Liver (tissue), 9 donors: Measurements from ENCODE around the gene EHMT1. TPM values are rescaled to one million over a fixed set of nuclear protein-coding genes. Genes with fewer than 3 reads are reported as not detected.

Source experiments
- DNase-seq: peaks from one replicate; pipeline ENCODE4 v3.0.0-alpha.2; 2017; ENCODE audit warnings: low spot score
- H3K27ac ChIP-seq, 2 donors: one replicate each; pipeline ENCODE4 v1.7.0; 2013; ENCODE audit warnings: inconsistent platforms in 2 of 2, low read length in 2 of 2, control low read depth in 1 of 2, low read depth in 1 of 2, mild to moderate bottlenecking in 1 of 2
- H3K27me3 ChIP-seq, 4 donors: one replicate each; pipeline versions ENCODE4 v1.6.1 to v1.7.0; 2013; ENCODE audit warnings: low read length in 3 of 4, inconsistent platforms in 1 of 4, mild to moderate bottlenecking in 1 of 4, moderate library complexity in 1 of 4; ENCODE audit not compliant: control insufficient read depth in 4 of 4, insufficient read depth in 4 of 4
- H3K36me3 ChIP-seq, 4 donors: one replicate each; pipeline versions ENCODE4 v1.6.1 to v1.7.0; 2013; ENCODE audit warnings: low read length in 3 of 4, mild to moderate bottlenecking in 3 of 4, low read depth in 1 of 4, moderate library complexity in 1 of 4; ENCODE audit not compliant: control insufficient read depth in 4 of 4, insufficient read depth in 3 of 4
- H3K4me1 ChIP-seq, 4 donors: one replicate each; pipeline versions ENCODE4 v1.6.1 to v1.7.0; 2013; ENCODE audit warnings: low read length in 3 of 4, mild to moderate bottlenecking in 3 of 4, moderate library complexity in 1 of 4; ENCODE audit not compliant: control insufficient read depth in 4 of 4, insufficient read depth in 4 of 4
- H3K4me3 ChIP-seq, 3 donors: one replicate each; pipeline versions ENCODE4 v1.6.1 to v1.7.0; 2013; ENCODE audit warnings: low read length in 3 of 3, control low read depth in 1 of 3, low read depth in 1 of 3, mild to moderate bottlenecking in 1 of 3
- H3K9ac ChIP-seq, 2 donors: one replicate each; pipeline ENCODE4 v1.7.0; 2013; ENCODE audit warnings: low read length in 2 of 2, mild to moderate bottlenecking in 2 of 2, moderate library complexity in 2 of 2, control low read depth in 1 of 2, low read depth in 1 of 2
- H3K9me3 ChIP-seq, 4 donors: one replicate each; pipeline versions ENCODE4 v1.6.1 to v1.7.0; 2013; ENCODE audit warnings: low read length in 3 of 4; ENCODE audit not compliant: control insufficient read depth in 4 of 4
- ATF3 ChIP-seq: IDR thresholded peaks from 2 replicates; pipeline ENCODE4 v1.6.1; 2016; ENCODE audit warnings: antibody characterized with exemption
- CTCF ChIP-seq: fragments of 150-350 bp; IDR thresholded peaks from 2 replicates; pipeline ENCODE4 v1.5.1; 2017; ENCODE audit warnings: improper control_type of control experiment, low read depth, low read length; ENCODE audit not compliant: missing input control
- EGR1 ChIP-seq, 2 donors: IDR thresholded peaks; 2 replicates each; pipeline ENCODE4 v1.6.1; 2016 to 2018; ENCODE audit warnings: antibody characterized with exemption in 2 of 2, low read depth in 2 of 2
- FOXA1 ChIP-seq: IDR thresholded peaks from 2 replicates; pipeline ENCODE4 v1.6.1; 2016; ENCODE audit warnings: antibody characterized with exemption
- FOXA2 ChIP-seq: IDR thresholded peaks from 2 replicates; pipeline ENCODE4 v1.6.1; 2016; ENCODE audit warnings: antibody characterized with exemption
- GABPA ChIP-seq, 2 donors: IDR thresholded peaks in 1 of 2; conservative IDR thresholded peaks in 1 of 2; 2 replicates each; pipeline ENCODE4 v1.6.1; 2016; ENCODE audit warnings: antibody characterized with exemption in 2 of 2, mild to moderate bottlenecking in 1 of 2, moderate library complexity in 1 of 2
- HNF4A ChIP-seq, 2 donors: conservative IDR thresholded peaks; 2 replicates each; pipeline ENCODE4 v1.6.1; 2016; ENCODE audit warnings: antibody characterized with exemption in 2 of 2, mild to moderate bottlenecking in 2 of 2
- HNF4G ChIP-seq: IDR thresholded peaks from 2 replicates; pipeline ENCODE4 v1.6.1; 2016; ENCODE audit warnings: antibody characterized with exemption
- JUND ChIP-seq, 2 donors: IDR thresholded peaks; 2 replicates each; pipeline ENCODE4 v1.6.1; 2016; ENCODE audit warnings: antibody characterized with exemption in 2 of 2
- MAX ChIP-seq: IDR thresholded peaks from 2 replicates; pipeline ENCODE4 v1.6.1; 2016; ENCODE audit warnings: antibody characterized with exemption
- NR2F2 ChIP-seq: IDR thresholded peaks from 2 replicates; pipeline ENCODE4 v1.6.1; 2016; ENCODE audit warnings: antibody characterized with exemption
- RAD21 ChIP-seq, 2 donors: IDR thresholded peaks; 2 replicates each; pipeline ENCODE4 v1.6.1; 2016; ENCODE audit warnings: antibody characterized with exemption in 2 of 2, mild to moderate bottlenecking in 2 of 2
- REST ChIP-seq: IDR thresholded peaks from 2 replicates; pipeline ENCODE4 v1.6.1; 2016; ENCODE audit warnings: antibody characterized with exemption, mild to moderate bottlenecking
- RXRA ChIP-seq, 2 donors: IDR thresholded peaks; 2 replicates each; pipeline ENCODE4 v1.6.1; 2017 to 2018; ENCODE audit warnings: antibody characterized with exemption in 2 of 2, mild to moderate bottlenecking in 1 of 2
- SP1 ChIP-seq: IDR thresholded peaks from 2 replicates; pipeline ENCODE4 v1.6.1; 2018; ENCODE audit warnings: antibody characterized with exemption, mild to moderate bottlenecking
- TAF1 ChIP-seq: conservative IDR thresholded peaks from 2 replicates; pipeline ENCODE4 v1.6.1; 2016; ENCODE audit warnings: antibody characterized with exemption, mild to moderate bottlenecking
- YY1 ChIP-seq: IDR thresholded peaks from 2 replicates; pipeline ENCODE4 v1.6.1; 2016; ENCODE audit warnings: antibody characterized with exemption, mild to moderate bottlenecking
- ZBTB33 ChIP-seq: IDR thresholded peaks from 2 replicates; pipeline ENCODE4 v1.6.1; 2016; ENCODE audit warnings: antibody characterized with exemption
- WGBS: extraction: QIAGEN DNeasy Blood & Tissue Kit; methylation state at CpG from one replicate; pipeline ENCODE4 v1.1.7; 2013; 5-methylcytosine and 5-hydroxymethylcytosine counted together
- polyA plus RNA-seq, 2 donors: library from polyadenylated mRNA; stranded (reverse) in 1 of 2; unstranded in 1 of 2; fragments of 200-250 nt in 1 of 2; fragments of >200 nt in 1 of 2; fragmentation: Nextera tagmentation in 1 of 2; extraction: Ambion mirVana in 1 of 2; gene quantifications; one replicate each; pipeline versions ENCODE4 v1.2.1 to v1.2.3, GENCODE V29; 2013 to 2015
- total RNA-seq, 2 donors: library from RNA; depleted of rRNA; stranded (reverse); fragments of >200 nt; gene quantifications; one replicate each; pipeline ENCODE4 v1.2.3, GENCODE V29; 2014
- donor health status: healthy.
- donor health status: healthy.
- donor health status: healthy.
- donor health status: healthy.
- donor health status: healthy.

Gene EHMT1
- total and polyA plus RNA-seq, 4 donors = 16.1 to 48.2 (median 27.3) TPM

- TF ChIP-seq ATF3 (no peak), NR2F2 (no peak), RXRA (IDR thresholded peaks at IDR 0.05) (no peak), HNF4G (no peak), FOXA2 (no peak), GABPA (IDR thresholded peaks at IDR 0.05 in 1 of 2, conservative IDR thresholded peaks at IDR 0.05 in 1 of 2) (no peak), FOXA1 (no peak), SP1 (no peak)
These were observed 173.1 kb downstream of the EHMT1 start (continued) for GRCh38 chr9:137791947-137792346.

GRCh38 chr9:137793196-137793841, 174.5 kb downstream of the EHMT1 start:
- H3K4me3 ChIP-seq = no peak overlapping the region
- H3K9me3 ChIP-seq = no peaks in the 10 kb centered on the region
- no peaks in the 10 kb centered on the region for H3K27me3 ChIP-seq
- DNase-seq = no peak
- WGBS = 88% methylated on average over 13 of the region's 13 CpGs
- peaks cover 10 to 47% (median 17%) of the 10 kb centered on the region in 4 donors for H3K36me3 ChIP-seq
- no peak overlapping the region for H3K27ac ChIP-seq
- peaks cover 3 to 10% (median 5%) of the 10 kb centered on the region in 4 donors for H3K4me1 ChIP-seq
- no peak overlapping the region for H3K9ac ChIP-seq
- no peak for TF ChIP-seq TAF1
- no peak for TF ChIP-seq FOXA1
- no peak for TF ChIP-seq REST
- no peak for TF ChIP-seq ATF3
- no peak for TF ChIP-seq RAD21 (IDR thresholded peaks at IDR 0.05)
- no peak for TF ChIP-seq HNF4G
- TF ChIP-seq RXRA (IDR thresholded peaks at IDR 0.05) = no peak
- TF ChIP-seq CTCF = no peak
- no peak for TF ChIP-seq YY1
- no peak for TF ChIP-seq ZBTB33
- no peak for TF ChIP-seq JUND (IDR thresholded peaks at IDR 0.05)
- no peak for TF ChIP-seq GABPA (IDR thresholded peaks at IDR 0.05 in 1 of 2, conservative IDR thresholded peaks at IDR 0.05 in 1 of 2)
- no peak for TF ChIP-seq FOXA2
- no peak for TF ChIP-seq MAX
- TF ChIP-seq SP1 = no peak
- no peak for TF ChIP-seq NR2F2
- TF ChIP-seq EGR1 (IDR thresholded peaks at IDR 0.05; ENCODE audit: low read depth in 2 of 2) = no peak
- TF ChIP-seq HNF4A (conservative IDR thresholded peaks at IDR 0.05) = no peak
